Measurements from ENCODE around the gene COL5A2.
A peak's percentile ranks its signal among the peaks of the same experiment; 100 is the strongest.

Gene COL5A2

GRCh38 chr2:189014449-189015138, 165.0 kb downstream of the COL5A2 start:
- no peak for TF ChIP-seq CTCF (IDR thresholded peaks at IDR 0.05; ENCODE audit: low read depth, low read length, missing control alignments)
- no peak overlapping the region for H3K4me3 ChIP-seq (replicated peaks; ENCODE audit: low read depth, low read length)
- peak; percentile 15 for DNase-seq (ENCODE audit: extremely low read depth, low read depth)

GRCh38 chr2:189013671-189014448, 165.7 kb downstream of the COL5A2 start:
- TF ChIP-seq CTCF (IDR thresholded peaks at IDR 0.05; ENCODE audit: low read depth, low read length, missing control alignments), result no peak
- no peak overlapping the region for H3K4me3 ChIP-seq (replicated peaks; ENCODE audit: low read depth, low read length)

GRCh38 chr2:189013031-189013430, 166.5 kb downstream of the COL5A2 start:
- no peak overlapping the region for H3K4me3 ChIP-seq (replicated peaks; ENCODE audit: low read depth, low read length)
- DNase-seq (ENCODE audit: extremely low read depth, low read depth), result no peak
- no peak for TF ChIP-seq CTCF (IDR thresholded peaks at IDR 0.05; ENCODE audit: low read depth, low read length, missing control alignments)

More at GRCh38 chr2:189013671-189014448, 165.7 kb downstream of the COL5A2 start:
- DNase-seq (ENCODE audit: extremely low read depth, low read depth), result no peak

GRCh38 chr2:189012351-189012750, 167.2 kb downstream of the COL5A2 start:
- TF ChIP-seq CTCF (IDR thresholded peaks at IDR 0.05; ENCODE audit: low read depth, low read length, missing control alignments), result no peak
- no peak overlapping the region for H3K4me3 ChIP-seq (replicated peaks; ENCODE audit: low read depth, low read length)

GRCh38 chr2:189010536-189010935, 169.0 kb downstream of the COL5A2 start:
- no peak for TF ChIP-seq CTCF (IDR thresholded peaks at IDR 0.05; ENCODE audit: low read depth, low read length, missing control alignments)
- no peak for DNase-seq (ENCODE audit: extremely low read depth, low read depth)
- no peak overlapping the region for H3K4me3 ChIP-seq (replicated peaks; ENCODE audit: low read depth, low read length)

More at GRCh38 chr2:189012351-189012750, 167.2 kb downstream of the COL5A2 start:
- DNase-seq (ENCODE audit: extremely low read depth, low read depth), result no peak

GRCh38 chr2:189008555-189009262, 170.9 kb downstream of the COL5A2 start:
- H3K4me3 ChIP-seq (replicated peaks; ENCODE audit: low read depth, low read length), result no peak overlapping the region
- TF ChIP-seq CTCF (IDR thresholded peaks at IDR 0.05; ENCODE audit: low read depth, low read length, missing control alignments), result no peak
- no peak for DNase-seq (ENCODE audit: extremely low read depth, low read depth)

Data from HFF-Myc (cell line).